HepG2 (cell line): ENCODE data around the gene ZNF189. TPM values are rescaled to one million over a fixed set of nuclear protein-coding genes. Genes with fewer than 3 reads are reported as not detected.
A peak's percentile ranks its signal among the peaks of the same experiment; 100 is the strongest.

Experiments used
- CENPBD1 ChIP-seq: sonication (generic); formaldehyde crosslinking; IDR thresholded peaks from 2 replicates; pipeline ENCODE4 v1.8.0; 2022; ENCODE audit warnings: missing genetic modification reagents, low read depth, mild to moderate bottlenecking, borderline replicate concordance
- ELF4 ChIP-seq: sonication (generic); formaldehyde crosslinking; IDR thresholded peaks from 2 replicates; pipeline ENCODE4 v1.5.0; 2020; ENCODE audit warnings: missing genetic modification reagents, mild to moderate bottlenecking, moderate library complexity, borderline replicate concordance
- ETV6 ChIP-seq: sonication (generic); formaldehyde crosslinking; conservative IDR thresholded peaks from 2 replicates; pipeline ENCODE4 v1.4.0; 2020; ENCODE audit warnings: missing genetic modification reagents
- FOXP1 ChIP-seq, 2 experiments: fragments of 450-650 bp in 1 of 2; IDR thresholded peaks; 2 replicates each; pipeline ENCODE4 v1.6.1; 2017 to 2018; ENCODE audit warnings: antibody characterized with exemption in 1 of 2
- HES4 ChIP-seq: sonication (generic); formaldehyde crosslinking; IDR thresholded peaks from 2 replicates; pipeline ENCODE4 v1.9.0; 2021; ENCODE audit warnings: mild to moderate bottlenecking, missing genetic modification reagents, borderline replicate concordance
- NBN ChIP-seq: fragments of 450-650 bp; conservative IDR thresholded peaks from 2 replicates; pipeline ENCODE4 v1.6.1; 2017
- PHF8 ChIP-seq: sonication (generic); formaldehyde crosslinking; IDR thresholded peaks from 2 replicates; pipeline ENCODE4 v1.5.0; 2020; ENCODE audit warnings: missing genetic modification reagents
- RFXAP ChIP-seq: sonication (generic); formaldehyde crosslinking; IDR thresholded peaks from 2 replicates; pipeline ENCODE4 v1.4.0; 2020; ENCODE audit warnings: missing genetic modification reagents, borderline replicate concordance
- SNAPC5 ChIP-seq: sonication (generic); formaldehyde crosslinking; IDR thresholded peaks from 2 replicates; pipeline ENCODE4 v1.8.1; 2023; ENCODE audit warnings: mild to moderate bottlenecking, missing genetic modification reagents, borderline replicate concordance
- SRSF9 ChIP-seq: fragments of 200-400 bp; formaldehyde crosslinking; IDR thresholded peaks from 2 replicates; pipeline ENCODE4 v1.6.1; 2018; ENCODE audit warnings: borderline replicate concordance, mild to moderate bottlenecking, low read depth, low read length; ENCODE audit not compliant: insufficient read depth, poor library complexity, severe bottlenecking
- TCF7 ChIP-seq: sonication (generic); IDR thresholded peaks from 2 replicates; pipeline ENCODE4 v1.6.1; 2016; ENCODE audit warnings: antibody characterized with exemption, low read depth
- TMF1 ChIP-seq: sonication (generic); formaldehyde crosslinking; IDR thresholded peaks from 2 replicates; pipeline ENCODE4 v1.8.1; 2022; ENCODE audit warnings: low read depth, missing genetic modification reagents
- TRIM24 ChIP-seq: sonication (generic); formaldehyde crosslinking; IDR thresholded peaks from 2 replicates; pipeline ENCODE4 v1.8.0; 2022; ENCODE audit warnings: mild to moderate bottlenecking, missing genetic modification reagents
- ZBTB42 ChIP-seq: sonication (generic); formaldehyde crosslinking; IDR thresholded peaks from 2 replicates; pipeline ENCODE4 v1.5.0; 2020; ENCODE audit warnings: mild to moderate bottlenecking, missing genetic modification reagents
- ZNF329 ChIP-seq: sonication (generic); formaldehyde crosslinking; IDR thresholded peaks from 2 replicates; pipeline ENCODE4 v1.9.0; 2021; ENCODE audit warnings: low read depth, mild to moderate bottlenecking, missing genetic modification reagents
- ZNF331 ChIP-seq: sonication (generic); formaldehyde crosslinking; IDR thresholded peaks from 2 replicates; pipeline ENCODE4 v1.4.0; 2020; ENCODE audit warnings: missing genetic modification reagents
- ZNF879 ChIP-seq: sonication (generic); formaldehyde crosslinking; IDR thresholded peaks from 2 replicates; pipeline ENCODE4 v1.8.1; 2023; ENCODE audit warnings: missing genetic modification reagents
- polyA plus RNA-seq, 8 experiments: library from polyadenylated mRNA; depleted of rRNA in 3 of 8; stranded (reverse) in 7 of 8; unstranded in 1 of 8; fragments of >200 nt; fragmentation: Illumina TruSeq in 4 of 8; extraction: Trizol in 4 of 8; gene quantifications; 2 replicates each; pipeline versions ENCODE4 v1.2.1 to v1.2.3, GENCODE V29; 2011 to 2016; ENCODE audit warnings: low read depth in 4 of 8, missing spikeins in 1 of 8, mixed read lengths in 1 of 8; ENCODE audit not compliant: insufficient read depth in 1 of 8
- total RNA-seq, 5 experiments: library from RNA; depleted of rRNA; stranded (reverse); fragments of >200 nt; fragmentation: Illumina TruSeq; extraction: Trizol; gene quantifications; 2 replicates each; pipeline ENCODE4 v1.2.3, GENCODE V29; 2016; ENCODE audit warnings: low read depth in 1 of 5
- TF ChIP-seq, protein P1 (sequence below): sonication (generic); formaldehyde crosslinking; IDR thresholded peaks from 2 replicates; pipeline ENCODE4 v1.5.0; 2020; ENCODE audit warnings: missing genetic modification reagents, mild to moderate bottlenecking, borderline replicate concordance
- TF ChIP-seq, protein P2 (sequence below): sonication (generic); formaldehyde crosslinking; IDR thresholded peaks from 2 replicates; pipeline ENCODE4 v1.4.0; 2020; ENCODE audit warnings: mild to moderate bottlenecking, missing genetic modification reagents
- TF ChIP-seq, protein P3 (sequence below): sonication (generic); formaldehyde crosslinking; IDR thresholded peaks from 2 replicates; pipeline ENCODE4 v1.4.0; 2020; ENCODE audit warnings: missing genetic modification reagents, borderline replicate concordance
- TF ChIP-seq, protein P4 (sequence below): sonication (generic); formaldehyde crosslinking; IDR thresholded peaks from 2 replicates; pipeline ENCODE4 v1.5.0; 2020; ENCODE audit warnings: mild to moderate bottlenecking, missing genetic modification reagents

ZNF189 gene
- total and polyA plus RNA-seq, 2 of the 13 experiments (the other 11 are each of a cell fraction or from before 2014, with no cell fraction given), result 8.4 to 50.0 TPM

GRCh38 chr9:101354143-101354764, 44.4 kb upstream of the ZNF189 start (continued):
- TF ChIP-seq, protein P1, sequence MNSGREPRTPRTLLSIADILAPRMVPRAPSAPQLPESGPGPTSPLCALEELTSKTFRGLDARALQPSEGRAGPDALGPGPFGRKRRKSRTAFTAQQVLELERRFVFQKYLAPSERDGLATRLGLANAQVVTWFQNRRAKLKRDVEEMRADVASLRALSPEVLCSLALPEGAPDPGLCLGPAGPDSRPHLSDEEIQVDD (CRISPR knock-in tag), result no peak
- TF ChIP-seq TRIM24, result no peak
- TF ChIP-seq FOXP1 (IDR thresholded peaks at IDR 0.05), result no peak
- TF ChIP-seq FOXP1 (CRISPR knock-in tag; IDR thresholded peaks at IDR 0.05), result peak; percentile 58
- no peak for TF ChIP-seq RFXAP (CRISPR knock-in tag)
- TF ChIP-seq HES4, result no peak
- TF ChIP-seq, protein P2, sequence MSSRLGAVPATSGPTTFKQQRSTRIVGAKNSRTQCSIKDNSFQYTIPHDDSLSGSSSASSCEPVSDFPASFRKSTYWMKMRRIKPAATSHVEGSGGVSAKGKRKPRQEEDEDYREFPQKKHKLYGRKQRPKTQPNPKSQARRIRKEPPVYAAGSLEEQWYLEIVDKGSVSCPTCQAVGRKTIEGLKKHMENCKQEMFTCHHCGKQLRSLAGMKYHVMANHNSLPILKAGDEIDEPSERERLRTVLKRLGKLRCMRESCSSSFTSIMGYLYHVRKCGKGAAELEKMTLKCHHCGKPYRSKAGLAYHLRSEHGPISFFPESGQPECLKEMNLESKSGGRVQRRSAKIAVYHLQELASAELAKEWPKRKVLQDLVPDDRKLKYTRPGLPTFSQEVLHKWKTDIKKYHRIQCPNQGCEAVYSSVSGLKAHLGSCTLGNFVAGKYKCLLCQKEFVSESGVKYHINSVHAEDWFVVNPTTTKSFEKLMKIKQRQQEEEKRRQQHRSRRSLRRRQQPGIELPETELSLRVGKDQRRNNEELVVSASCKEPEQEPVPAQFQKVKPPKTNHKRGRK (CRISPR knock-in tag), result no peak
- peak; percentile 86 for TF ChIP-seq ZNF331 (CRISPR knock-in tag)
- TF ChIP-seq NBN, result no peak
- no peak; the same call in 1 of the 2 replicates for TF ChIP-seq ZNF879 (CRISPR knock-in tag)
- TF ChIP-seq CENPBD1 (CRISPR knock-in tag), result no peak
- no peak for TF ChIP-seq PHF8 (CRISPR knock-in tag)
- no peak; the same call in 1 of the 2 replicates for TF ChIP-seq TMF1
- no peak for TF ChIP-seq ZNF329 (CRISPR knock-in tag)
- peak; percentile 84; the same call in 1 of the 2 replicates for TF ChIP-seq ELF4 (CRISPR knock-in tag)
- TF ChIP-seq SRSF9, result no peak
- TF ChIP-seq, protein P3, sequence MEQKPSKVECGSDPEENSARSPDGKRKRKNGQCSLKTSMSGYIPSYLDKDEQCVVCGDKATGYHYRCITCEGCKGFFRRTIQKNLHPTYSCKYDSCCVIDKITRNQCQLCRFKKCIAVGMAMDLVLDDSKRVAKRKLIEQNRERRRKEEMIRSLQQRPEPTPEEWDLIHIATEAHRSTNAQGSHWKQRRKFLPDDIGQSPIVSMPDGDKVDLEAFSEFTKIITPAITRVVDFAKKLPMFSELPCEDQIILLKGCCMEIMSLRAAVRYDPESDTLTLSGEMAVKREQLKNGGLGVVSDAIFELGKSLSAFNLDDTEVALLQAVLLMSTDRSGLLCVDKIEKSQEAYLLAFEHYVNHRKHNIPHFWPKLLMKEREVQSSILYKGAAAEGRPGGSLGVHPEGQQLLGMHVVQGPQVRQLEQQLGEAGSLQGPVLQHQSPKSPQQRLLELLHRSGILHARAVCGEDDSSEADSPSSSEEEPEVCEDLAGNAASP, result peak; percentile 77; the same call in 1 of the 2 replicates
- TF ChIP-seq ETV6, result no peak
- TF ChIP-seq TCF7, result peak; percentile 85
- TF ChIP-seq ZBTB42, result no peak
- TF ChIP-seq, protein P4, sequence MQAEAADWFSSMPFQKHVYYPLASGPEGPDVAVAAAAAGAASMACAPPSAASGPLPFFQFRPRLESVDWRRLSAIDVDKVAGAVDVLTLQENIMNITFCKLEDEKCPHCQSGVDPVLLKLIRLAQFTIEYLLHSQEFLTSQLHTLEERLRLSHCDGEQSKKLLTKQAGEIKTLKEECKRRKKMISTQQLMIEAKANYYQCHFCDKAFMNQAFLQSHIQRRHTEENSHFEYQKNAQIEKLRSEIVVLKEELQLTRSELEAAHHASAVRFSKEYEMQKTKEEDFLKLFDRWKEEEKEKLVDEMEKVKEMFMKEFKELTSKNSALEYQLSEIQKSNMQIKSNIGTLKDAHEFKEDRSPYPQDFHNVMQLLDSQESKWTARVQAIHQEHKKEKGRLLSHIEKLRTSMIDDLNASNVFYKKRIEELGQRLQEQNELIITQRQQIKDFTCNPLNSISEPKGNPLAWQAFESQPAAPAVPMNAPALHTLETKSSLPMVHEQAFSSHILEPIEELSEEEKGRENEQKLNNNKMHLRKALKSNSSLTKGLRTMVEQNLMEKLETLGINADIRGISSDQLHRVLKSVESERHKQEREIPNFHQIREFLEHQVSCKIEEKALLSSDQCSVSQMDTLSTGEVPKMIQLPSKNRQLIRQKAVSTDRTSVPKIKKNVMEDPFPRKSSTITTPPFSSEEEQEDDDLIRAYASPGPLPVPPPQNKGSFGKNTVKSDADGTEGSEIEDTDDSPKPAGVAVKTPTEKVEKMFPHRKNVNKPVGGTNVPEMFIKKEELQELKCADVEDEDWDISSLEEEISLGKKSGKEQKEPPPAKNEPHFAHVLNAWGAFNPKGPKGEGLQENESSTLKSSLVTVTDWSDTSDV (CRISPR knock-in tag), result no peak; the same call in 1 of the 2 replicates
- TF ChIP-seq SNAPC5 (CRISPR knock-in tag), result no peak
